H9 (cell line): Measurements from ENCODE around the gene FHOD3. TPM values are rescaled to one million over a fixed set of nuclear protein-coding genes. Genes with fewer than 3 reads are reported as not detected.

Experiments used
- DNase-seq: peaks from one replicate; pipeline ENCODE4 v3.0.0-alpha.2; 2017
- H2AFZ ChIP-seq: one replicate; pipeline ENCODE4 v1.6.1; 2013; ENCODE audit warnings: mild to moderate bottlenecking, low read length, control low read depth, moderate library complexity
- H2AK5ac ChIP-seq: 2 replicates; pipeline ENCODE4 v1.6.1; 2013; ENCODE audit warnings: low read length, control low read depth, mixed read lengths; ENCODE audit not compliant: insufficient read length
- H2BK120ac ChIP-seq: one replicate; pipeline ENCODE4 v1.6.1; 2013; ENCODE audit warnings: low read depth, mild to moderate bottlenecking, low read length, control low read depth, inconsistent platforms; ENCODE audit not compliant: poor library complexity, severe bottlenecking
- H2BK12ac ChIP-seq: 2 replicates; pipeline ENCODE4 v1.6.1; 2013; ENCODE audit warnings: low read length, control low read depth, mixed read lengths, low read depth; ENCODE audit not compliant: insufficient read length
- H2BK15ac ChIP-seq: 2 replicates; pipeline ENCODE4 v1.6.1; 2013; ENCODE audit warnings: low read depth, low read length, control low read depth
- H2BK20ac ChIP-seq: one replicate; pipeline ENCODE4 v1.6.1; 2013; ENCODE audit warnings: low read depth, mild to moderate bottlenecking, low read length, control low read depth, inconsistent platforms; ENCODE audit not compliant: poor library complexity, severe bottlenecking
- H2BK5ac ChIP-seq: 2 replicates; pipeline ENCODE4 v1.6.1; 2013; ENCODE audit warnings: low read length, control low read depth, mixed read lengths; ENCODE audit not compliant: insufficient read length
- H3K14ac ChIP-seq: 2 replicates; pipeline ENCODE4 v1.6.1; 2013; ENCODE audit warnings: low read length, control low read depth; ENCODE audit not compliant: insufficient read depth
- H3K18ac ChIP-seq: 2 replicates; pipeline ENCODE4 v1.6.1; 2013; ENCODE audit warnings: low read depth, mild to moderate bottlenecking, mixed read lengths, low read length, control low read depth; ENCODE audit not compliant: insufficient read length
- H3K23ac ChIP-seq: 2 replicates; pipeline ENCODE4 v1.6.1; 2013; ENCODE audit warnings: low read length, control low read depth, mixed read lengths, low read depth; ENCODE audit not compliant: insufficient read length
- H3K23me2 ChIP-seq: 2 replicates; pipeline ENCODE4 v1.6.1; 2013; ENCODE audit warnings: low read depth, mild to moderate bottlenecking, mixed read lengths, low read length, control low read depth; ENCODE audit not compliant: insufficient read length, poor library complexity, severe bottlenecking
- H3K27ac ChIP-seq: 2 replicates; pipeline ENCODE4 v1.5.1; 2013; ENCODE audit warnings: low read length, control low read depth, mixed read lengths, low read depth; ENCODE audit not compliant: insufficient read length
- H3K27me3 ChIP-seq: 2 replicates; pipeline ENCODE4 v1.6.1; 2013; ENCODE audit warnings: low read length, control low read depth, inconsistent platforms; ENCODE audit not compliant: insufficient read depth
- H3K4ac ChIP-seq: 2 replicates; pipeline ENCODE4 v1.6.1; 2013; ENCODE audit warnings: low read depth, mild to moderate bottlenecking, control low read depth, inconsistent platforms, low read length, moderate library complexity
- H3K4me1 ChIP-seq: 2 replicates; pipeline ENCODE4 v1.6.1; 2013; ENCODE audit warnings: low read length, control low read depth, inconsistent platforms; ENCODE audit not compliant: insufficient read depth
- H3K4me2 ChIP-seq: 2 replicates; pipeline ENCODE4 v1.6.1; 2013; ENCODE audit warnings: low read length, control low read depth, mixed read lengths; ENCODE audit not compliant: insufficient read length, insufficient read depth
- H3K56ac ChIP-seq: 2 replicates; pipeline ENCODE4 v1.6.1; 2013; ENCODE audit warnings: low read depth, mild to moderate bottlenecking, mixed read lengths, low read length, control low read depth; ENCODE audit not compliant: insufficient read length
- H3K79me1 ChIP-seq: 2 replicates; pipeline ENCODE4 v1.6.1; 2013; ENCODE audit warnings: low read depth, mild to moderate bottlenecking, moderate library complexity, low read length, control low read depth, inconsistent platforms; ENCODE audit not compliant: insufficient read depth, poor library complexity, severe bottlenecking
- H3K79me2 ChIP-seq: 2 replicates; pipeline ENCODE4 v1.6.1; 2013; ENCODE audit warnings: low read length, control low read depth, inconsistent platforms; ENCODE audit not compliant: insufficient read depth
- H3K9ac ChIP-seq: 2 replicates; pipeline ENCODE4 v1.6.1; 2013; ENCODE audit warnings: low read length, control low read depth, mixed read lengths; ENCODE audit not compliant: insufficient read length; ENCODE audit errors: extremely low read depth
- H3K9me3 ChIP-seq: one replicate; pipeline ENCODE4 v1.6.1; 2013; ENCODE audit warnings: low read depth, low read length, inconsistent platforms; ENCODE audit not compliant: control insufficient read depth
- H3T11ph ChIP-seq: one replicate; pipeline ENCODE4 v1.6.1; 2013; ENCODE audit warnings: mild to moderate bottlenecking, low read length, control low read depth, inconsistent platforms
- H4K20me1 ChIP-seq: one replicate; pipeline ENCODE4 v1.6.1; 2013; ENCODE audit not compliant: control insufficient read depth, insufficient read length, insufficient read depth
- H4K5ac ChIP-seq: 2 replicates; pipeline ENCODE4 v1.6.1; 2013; ENCODE audit warnings: low read depth, mild to moderate bottlenecking, mixed read lengths, low read length, control low read depth; ENCODE audit not compliant: insufficient read length
- H4K8ac ChIP-seq: replicated peaks from 2 replicates; pipeline ENCODE4 v1.6.1; 2013; ENCODE audit warnings: low read length, control low read depth, mixed read lengths, low read depth; ENCODE audit not compliant: insufficient read length
- H4K91ac ChIP-seq: 2 replicates; pipeline ENCODE4 v1.6.1; 2013; ENCODE audit warnings: low read depth, mild to moderate bottlenecking, moderate library complexity, mixed read lengths, low read length, control low read depth; ENCODE audit not compliant: insufficient read length
- H3K27ac Mint-ChIP-seq, 3 experiments: 2 replicates in 2 of 3; 3 replicates in 1 of 3; pipeline ENCODE4 v1.8.0; 2020 to 2021; ENCODE audit warnings: mixed read lengths in 3 of 3, mild to moderate bottlenecking in 1 of 3, moderate library complexity in 1 of 3
- H3K27me3 Mint-ChIP-seq: 2 replicates; pipeline ENCODE4 v1.8.0; 2021; ENCODE audit warnings: low read depth, mild to moderate bottlenecking, moderate library complexity, mixed read lengths
- H3K36me3 Mint-ChIP-seq, 3 experiments: 2 replicates in 2 of 3; 3 replicates in 1 of 3; pipeline ENCODE4 v1.8.0; 2020 to 2021; ENCODE audit warnings: low read depth in 3 of 3, mixed read lengths in 3 of 3; ENCODE audit not compliant: insufficient read depth in 1 of 3
- H3K4me1 Mint-ChIP-seq, 2 experiments: 2 replicates each; pipeline ENCODE4 v1.8.0; 2020; ENCODE audit warnings: mixed read lengths in 2 of 2
- H3K4me3 Mint-ChIP-seq, 2 experiments: 2 replicates in 1 of 2; 3 replicates in 1 of 2; pipeline ENCODE4 v1.8.0; 2020 to 2021; ENCODE audit warnings: mild to moderate bottlenecking in 2 of 2, mixed read lengths in 2 of 2, moderate library complexity in 1 of 2
- H3K9me3 Mint-ChIP-seq, 2 experiments: 2 replicates in 1 of 2; 3 replicates in 1 of 2; pipeline ENCODE4 v1.8.0; 2020; ENCODE audit warnings: mild to moderate bottlenecking in 2 of 2, mixed read lengths in 2 of 2, moderate library complexity in 1 of 2
- WGBS: extraction: QIAGEN DNeasy Blood & Tissue Kit; methylation state at CpG from one replicate; pipeline ENCODE4 v1.1.7; 2013; ENCODE audit warnings: missing lambda C conversion rate, low lambda C conversion rate, mixed read lengths; ENCODE audit not compliant: insufficient read length; ENCODE audit errors: extremely low coverage; 5-methylcytosine and 5-hydroxymethylcytosine counted together
- total RNA-seq: library from RNA; stranded (reverse); gene quantifications from 2 replicates; pipeline ENCODE4 v1.2.1, GENCODE V29; 2021
- TF ChIP-seq, protein P1 (sequence below): fragments of 200-600 bp; sonication (generic); conservative IDR thresholded peaks from 3 replicates; pipeline ENCODE4 v1.8.0; 2021; ENCODE audit warnings: antibody characterized with exemption, mild to moderate bottlenecking

The FHOD3 gene
- total RNA-seq, 1 experiment from 2014 or later: 8.0 TPM

GRCh38 chr18:36610661-36611060, 313.1 kb downstream of the FHOD3 start:
- no CpG with 5 or more reads among the region's 2 CpGs for WGBS
- Mint-ChIP-seq H3K9me3 (no peaks in the 10 kb centered on the region), H3K4me1 (peaks cover 8 to 9% of the 10 kb centered on the region in 2 experiments), H3K27me3 (no peaks in the 10 kb centered on the region), H3K4me3 (no peak overlapping the region), H3K27ac (no peak overlapping the region; a peak in 2 of 7 replicates), H3K36me3 (peaks cover 0 to 5% (median 4%) of the 10 kb centered on the region in 3 experiments; a peak in 3 of 7 replicates)
- Histone ChIP-seq H3T11ph (no peak overlapping the region), H2AK5ac (no peak overlapping the region), H2BK120ac (no peak overlapping the region), H3K4me1 (no peaks in the 10 kb centered on the region; the same call in 1 of the 2 replicates), H3K27me3 (no peaks in the 10 kb centered on the region), H3K14ac (no peak overlapping the region), H3K27ac (no peak overlapping the region), H3K18ac (no peak overlapping the region), H3K23me2 (no peaks in the 10 kb centered on the region), H3K56ac (no peak overlapping the region), H2AFZ (no peak overlapping the region), H4K20me1 (no peaks in the 10 kb centered on the region), H3K23ac (no peak overlapping the region), H2BK15ac (no peak overlapping the region), H3K79me2 (no peaks in the 10 kb centered on the region), H3K9me3 (no peaks in the 10 kb centered on the region), H3K4me2 (no peak overlapping the region), H2BK20ac (no peak overlapping the region), H4K8ac (no peak overlapping the region), H2BK12ac (no peak overlapping the region), H2BK5ac (no peak overlapping the region), H3K4ac (no peak overlapping the region), H4K91ac (no peak overlapping the region), H3K9ac (no peak overlapping the region), H4K5ac (no peak overlapping the region), H3K79me1 (no peaks in the 10 kb centered on the region)
- DNase-seq: no peak
- TF ChIP-seq, protein P1, sequence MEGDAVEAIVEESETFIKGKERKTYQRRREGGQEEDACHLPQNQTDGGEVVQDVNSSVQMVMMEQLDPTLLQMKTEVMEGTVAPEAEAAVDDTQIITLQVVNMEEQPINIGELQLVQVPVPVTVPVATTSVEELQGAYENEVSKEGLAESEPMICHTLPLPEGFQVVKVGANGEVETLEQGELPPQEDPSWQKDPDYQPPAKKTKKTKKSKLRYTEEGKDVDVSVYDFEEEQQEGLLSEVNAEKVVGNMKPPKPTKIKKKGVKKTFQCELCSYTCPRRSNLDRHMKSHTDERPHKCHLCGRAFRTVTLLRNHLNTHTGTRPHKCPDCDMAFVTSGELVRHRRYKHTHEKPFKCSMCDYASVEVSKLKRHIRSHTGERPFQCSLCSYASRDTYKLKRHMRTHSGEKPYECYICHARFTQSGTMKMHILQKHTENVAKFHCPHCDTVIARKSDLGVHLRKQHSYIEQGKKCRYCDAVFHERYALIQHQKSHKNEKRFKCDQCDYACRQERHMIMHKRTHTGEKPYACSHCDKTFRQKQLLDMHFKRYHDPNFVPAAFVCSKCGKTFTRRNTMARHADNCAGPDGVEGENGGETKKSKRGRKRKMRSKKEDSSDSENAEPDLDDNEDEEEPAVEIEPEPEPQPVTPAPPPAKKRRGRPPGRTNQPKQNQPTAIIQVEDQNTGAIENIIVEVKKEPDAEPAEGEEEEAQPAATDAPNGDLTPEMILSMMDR: no peak
